ENCODE measurements around the gene ADH6. TPM values are rescaled to one million over a fixed set of nuclear protein-coding genes. Genes with fewer than 3 reads are reported as not detected.
"Not testable (repeated sequence)": the region's sequence is repeated elsewhere in the genome, so short reads cannot be mapped to it uniquely, and the experiment has no call there.

ADH6 gene
- total RNA-seq, 1 donor from 2014 or later = not detected

- not testable (repeated sequence) for H3K4me3 ChIP-seq (ENCODE audit: low read depth, low read length); FAIRE-seq; DNase-seq (ENCODE audit: low read depth); H3K27me3 ChIP-seq (ENCODE audit: control insufficient read depth, insufficient read depth, low read length); H3K36me3 ChIP-seq (ENCODE audit: control insufficient read depth, insufficient read depth, low read length)
These were observed 8.6 kb upstream of the ADH6 start for GRCh38 chr4:99227646-99228045.

GRCh38 chr4:99221980-99222379, 2.9 kb upstream of the ADH6 start:
- no peak for DNase-seq (ENCODE audit: low read depth)
- Histone ChIP-seq H3K4me3 (ENCODE audit: low read depth, low read length) (no peak overlapping the region), H3K36me3 (ENCODE audit: control insufficient read depth, insufficient read depth, low read length) (no peaks in the 10 kb centered on the region), H3K27me3 (ENCODE audit: control insufficient read depth, insufficient read depth, low read length) (no peaks in the 10 kb centered on the region)
- peak; percentile 58 for FAIRE-seq
- TF ChIP-seq CTCF (IDR thresholded peaks at IDR 0.05; ENCODE audit: insufficient read depth, low read length, severe bottlenecking) = no peak

- Histone ChIP-seq H3K4me3 (ENCODE audit: low read depth, low read length) (no peak overlapping the region), H3K36me3 (ENCODE audit: control insufficient read depth, insufficient read depth, low read length) (no peaks in the 10 kb centered on the region), H3K27me3 (ENCODE audit: control insufficient read depth, insufficient read depth, low read length) (no peaks in the 10 kb centered on the region)
- DNase-seq (ENCODE audit: low read depth) (peak; percentile 24), FAIRE-seq (no peak)
- no peak for TF ChIP-seq CTCF (IDR thresholded peaks at IDR 0.05; ENCODE audit: insufficient read depth, low read length, severe bottlenecking)
These were observed 433 bp upstream of the ADH6 start for GRCh38 chr4:99219479-99219878.

- Histone ChIP-seq H3K36me3 (ENCODE audit: control insufficient read depth, insufficient read depth, low read length) (no peaks in the 10 kb centered on the region), H3K27me3 (ENCODE audit: control insufficient read depth, insufficient read depth, low read length) (no peaks in the 10 kb centered on the region), H3K4me3 (ENCODE audit: low read depth, low read length) (no peak overlapping the region)
- TF ChIP-seq CTCF (IDR thresholded peaks at IDR 0.05; ENCODE audit: insufficient read depth, low read length, severe bottlenecking) = no peak
- FAIRE-seq (no peak), DNase-seq (ENCODE audit: low read depth) (no peak)
These were observed 3.5 kb downstream of the ADH6 start for GRCh38 chr4:99215521-99215920.

- Histone ChIP-seq H3K4me3 (ENCODE audit: low read depth, low read length) (no peak overlapping the region), H3K36me3 (ENCODE audit: control insufficient read depth, insufficient read depth, low read length) (no peaks in the 10 kb centered on the region), H3K27me3 (ENCODE audit: control insufficient read depth, insufficient read depth, low read length) (no peaks in the 10 kb centered on the region)
- FAIRE-seq (no peak), DNase-seq (ENCODE audit: low read depth) (no peak)
- no peak for TF ChIP-seq CTCF (IDR thresholded peaks at IDR 0.05; ENCODE audit: insufficient read depth, low read length, severe bottlenecking)
These were observed 8.3 kb downstream of the ADH6 start for GRCh38 chr4:99210789-99211188.

- no peak for FAIRE-seq
- DNase-seq (ENCODE audit: low read depth) = peak; percentile 13
- H3K36me3 ChIP-seq (ENCODE audit: control insufficient read depth, insufficient read depth, low read length) = no peaks in the 10 kb centered on the region
- H3K27me3 ChIP-seq (ENCODE audit: control insufficient read depth, insufficient read depth, low read length) = no peaks in the 10 kb centered on the region
- no peak for TF ChIP-seq CTCF (IDR thresholded peaks at IDR 0.05; ENCODE audit: insufficient read depth, low read length, severe bottlenecking)
- no peak overlapping the region for H3K4me3 ChIP-seq (ENCODE audit: low read depth, low read length)
These were observed 9.4 kb downstream of the ADH6 start for GRCh38 chr4:99209671-99210070.
